NK-92 treated with Interleukin-12 subunit alpha and Interleukin-12 subunit beta, amount 100 ng/mL, for 24 hours (cell line): ENCODE data around the gene CERKL.

Experiments
- DNase-seq: peaks from one replicate; lab custom pipeline; 2025; lab: John Stamatoyannopoulos, UW

The CERKL gene

DNA sequence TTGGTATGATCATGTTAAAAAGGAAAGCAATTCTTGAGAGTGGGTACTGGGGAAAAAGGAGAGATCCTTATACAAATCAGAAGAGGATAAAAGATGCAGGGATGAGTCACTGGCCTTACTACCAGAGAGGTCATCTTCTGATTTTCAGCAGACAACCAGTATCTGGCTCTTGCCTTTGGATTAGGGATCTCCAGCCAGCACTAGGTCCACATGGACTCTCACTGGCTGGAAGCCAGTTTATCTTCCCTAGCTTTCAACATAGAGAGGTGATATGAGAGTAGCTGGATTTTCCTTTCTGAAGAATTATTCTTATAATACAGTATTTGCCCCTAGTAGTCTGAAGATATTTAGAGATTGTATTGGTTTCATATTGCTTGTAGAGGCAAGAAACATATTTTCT is 30.2 kb downstream of the CERKL start:
- DNase-seq: no peak

GRCh38 chr2:181623159-181623558 is 33.7 kb downstream of the CERKL start:
- no peak for DNase-seq

GRCh38 chr2:181621779-181622490 is 35.0 kb downstream of the CERKL start:
- no peak for DNase-seq

GRCh38 chr2:181619516-181619915 is 37.4 kb downstream of the CERKL start:
- DNase-seq: no peak

DNA sequence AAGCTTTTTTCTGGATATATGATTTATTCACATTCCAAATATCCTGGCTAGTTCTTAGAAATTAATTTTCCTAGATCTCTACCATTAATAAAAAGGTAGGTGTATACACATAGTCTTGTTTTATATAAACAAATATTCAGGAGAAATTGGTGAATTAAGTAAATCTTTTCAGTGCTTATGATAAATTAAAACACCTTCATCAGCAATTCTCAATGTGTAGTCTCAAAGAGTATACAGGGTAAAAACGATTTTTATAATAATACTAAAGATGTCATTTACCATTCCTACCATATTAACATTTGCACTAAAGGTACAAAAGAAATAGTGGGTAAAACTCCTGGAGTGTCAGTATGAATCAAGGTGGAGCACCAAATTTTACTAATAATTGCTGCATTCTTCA is 40.2 kb downstream of the CERKL start:
- DNase-seq: no peak

GRCh38 chr2:181614874-181615638 is 41.8 kb downstream of the CERKL start:
- no peak for DNase-seq

DNA sequence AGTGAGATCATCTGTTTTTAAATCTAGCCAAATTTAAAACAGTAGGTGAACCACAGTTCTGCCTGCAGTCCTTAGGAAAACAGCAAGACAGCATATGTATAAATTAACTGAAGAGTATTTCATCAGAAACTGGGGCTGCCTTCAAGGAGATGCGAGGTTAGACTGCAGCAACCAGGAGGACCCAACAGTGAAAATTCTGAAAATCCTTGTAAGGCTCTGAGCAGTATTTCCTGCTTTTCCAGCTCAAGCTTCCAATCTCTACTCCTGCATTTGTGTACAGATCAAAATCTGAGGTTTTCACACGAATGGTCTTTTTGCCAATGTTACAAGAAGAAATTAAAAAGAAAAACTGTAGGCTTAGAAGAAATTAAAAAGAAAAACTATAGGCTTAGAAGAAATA is 43.7 kb downstream of the CERKL start:
- no peak for DNase-seq

DNA sequence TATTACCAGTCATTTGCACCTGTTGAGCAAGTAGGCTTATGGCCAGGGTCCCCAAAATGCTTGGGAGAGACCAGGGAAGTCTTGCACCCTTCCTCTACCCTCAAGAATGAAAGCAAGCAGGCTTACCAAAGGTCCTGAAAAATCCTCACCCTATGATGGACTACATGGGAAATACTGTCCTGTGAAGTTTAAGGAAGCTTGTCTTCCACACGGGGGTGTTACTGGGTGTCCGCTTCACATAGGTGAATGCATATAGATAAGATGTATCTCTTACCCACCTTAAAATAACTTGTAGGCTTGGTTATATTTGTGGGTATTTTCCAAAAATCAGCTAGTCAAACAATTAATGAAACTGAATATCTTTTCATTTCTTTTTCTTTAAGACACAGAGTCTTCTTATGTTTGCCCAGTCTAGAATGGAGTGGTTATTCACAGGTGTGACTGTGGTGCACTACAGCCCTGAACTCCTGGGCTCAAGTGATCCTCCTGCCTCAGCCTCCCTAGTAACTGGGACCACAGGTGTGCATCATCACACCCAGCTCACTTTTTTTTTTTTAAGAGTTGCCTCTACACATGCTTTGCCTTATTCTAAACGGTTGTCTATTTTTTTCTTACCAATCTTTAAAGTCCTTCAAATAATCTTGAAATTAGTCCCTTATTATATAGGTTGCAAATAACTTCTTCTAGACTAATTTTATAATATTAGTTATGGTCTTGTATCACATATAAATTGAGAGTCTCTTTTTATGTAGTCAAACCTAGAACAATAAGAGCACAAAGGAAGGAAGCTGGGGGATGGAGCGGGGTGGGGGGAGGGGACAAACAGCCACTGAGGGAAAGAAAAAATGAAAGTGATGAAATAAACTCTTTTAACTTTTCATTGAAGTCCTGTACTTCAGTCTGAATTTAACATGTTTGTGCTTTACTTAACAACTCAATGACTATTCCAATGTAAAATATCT is 49.0 kb downstream of the CERKL start:
- no peak for DNase-seq

- no peak for DNase-seq
These were observed 50.7 kb downstream of the CERKL start for GRCh38 chr2:181605889-181606837.

DNA sequence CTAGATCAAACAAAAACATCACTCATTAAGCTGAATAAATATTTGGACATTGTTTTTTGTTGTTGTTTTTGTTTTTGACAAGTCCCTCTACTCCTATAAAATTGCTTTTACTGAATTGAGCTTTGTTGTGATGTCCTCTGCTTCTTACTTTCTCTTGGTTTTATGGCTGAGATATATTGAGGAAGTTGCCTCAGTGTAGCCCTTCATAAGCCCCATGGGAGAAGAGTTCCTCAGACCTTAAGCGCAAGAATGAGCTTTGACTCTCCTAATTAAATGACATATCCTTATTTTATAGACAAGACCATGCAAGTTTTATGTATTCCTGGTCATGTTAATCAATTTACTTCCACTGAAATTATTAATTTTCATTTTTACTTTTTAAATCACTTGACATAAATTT is 54.9 kb downstream of the CERKL start:
- no peak for DNase-seq

DNA sequence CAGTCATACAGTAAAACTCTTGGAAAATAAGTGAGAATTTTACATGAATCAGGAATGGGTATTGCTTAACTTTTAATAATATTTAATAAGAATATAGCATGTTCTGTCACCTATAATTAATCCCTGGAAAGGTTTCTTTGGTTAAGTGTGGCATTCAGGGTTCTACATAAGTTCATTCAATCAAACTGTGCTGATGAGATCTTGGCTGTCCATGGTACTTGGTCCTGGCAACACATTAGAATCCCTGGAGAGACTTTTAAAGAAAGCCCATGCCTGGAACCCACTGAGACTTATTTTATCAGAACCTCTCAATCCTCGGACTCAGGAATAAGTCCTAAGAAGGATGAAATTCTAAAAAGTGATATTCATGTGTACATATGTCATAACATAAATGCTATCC is 60.3 kb downstream of the CERKL start:
- no peak for DNase-seq

- DNase-seq: no peak
These were observed 62.6 kb downstream of the CERKL start for GRCh38 chr2:181594322-181594721.

GRCh38 chr2:181589779-181590178 is 67.1 kb downstream of the CERKL start:
- DNase-seq: no peak

- no peak for DNase-seq
These were observed 68.4 kb downstream of the CERKL start for GRCh38 chr2:181588546-181588945.

GRCh38 chr2:181586569-181587081 is 70.3 kb downstream of the CERKL start:
- DNase-seq: no peak

GRCh38 chr2:181585732-181586131 is 71.2 kb downstream of the CERKL start:
- no peak for DNase-seq

GRCh38 chr2:181581534-181581933 is 75.4 kb downstream of the CERKL start:
- no peak for DNase-seq

- DNase-seq: no peak
These were observed 78.1 kb downstream of the CERKL start for GRCh38 chr2:181578829-181579228.

- no peak for DNase-seq
These were observed 80.5 kb downstream of the CERKL start for GRCh38 chr2:181576431-181576830.

DNA sequence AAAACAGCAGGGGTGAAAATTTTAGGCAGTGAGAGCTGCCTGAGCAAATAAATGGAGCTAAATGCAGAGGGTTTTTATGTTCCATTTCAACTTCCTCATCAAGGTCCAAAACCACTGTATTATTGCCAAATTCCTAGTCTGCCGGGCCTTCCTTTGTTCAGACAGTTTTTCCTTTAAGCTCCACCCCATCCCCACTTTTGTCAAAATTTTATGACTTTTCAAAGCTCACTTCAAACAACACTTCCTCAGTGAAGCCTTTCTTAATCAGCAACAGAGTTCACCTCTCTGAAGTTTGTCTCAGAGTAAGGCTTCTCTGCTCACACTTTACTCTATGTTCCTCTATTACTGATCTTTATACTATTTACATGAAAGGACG is 81.3 kb downstream of the CERKL start:
- no peak for DNase-seq

- DNase-seq: no peak
These were observed 81.8 kb downstream of the CERKL start for GRCh38 chr2:181575024-181575649.
